ENCODE results near the gene CRELD2.

CRELD2 gene

DNA sequence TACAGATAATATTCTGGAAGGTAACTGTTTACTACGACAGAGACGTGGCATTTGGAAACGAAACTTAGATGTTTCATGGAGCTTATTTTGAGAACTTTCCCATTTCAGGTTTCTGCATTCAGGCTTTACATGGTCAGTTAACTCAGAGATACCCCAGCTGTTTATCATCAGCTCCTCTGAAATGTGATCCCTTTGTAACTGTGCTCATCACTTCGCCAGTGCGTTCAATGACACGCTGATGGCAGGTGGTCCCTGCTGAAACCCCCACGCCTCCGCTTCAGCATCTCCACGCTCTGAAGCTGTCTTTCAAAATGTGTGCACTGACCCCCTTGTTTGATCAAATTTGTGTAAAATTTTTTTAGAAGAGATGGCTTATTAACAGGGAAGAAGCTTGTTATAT, 30.7 kb upstream of the CRELD2 start:
- DNase-seq (ENCODE audit: low spot score), result no peak

DNA sequence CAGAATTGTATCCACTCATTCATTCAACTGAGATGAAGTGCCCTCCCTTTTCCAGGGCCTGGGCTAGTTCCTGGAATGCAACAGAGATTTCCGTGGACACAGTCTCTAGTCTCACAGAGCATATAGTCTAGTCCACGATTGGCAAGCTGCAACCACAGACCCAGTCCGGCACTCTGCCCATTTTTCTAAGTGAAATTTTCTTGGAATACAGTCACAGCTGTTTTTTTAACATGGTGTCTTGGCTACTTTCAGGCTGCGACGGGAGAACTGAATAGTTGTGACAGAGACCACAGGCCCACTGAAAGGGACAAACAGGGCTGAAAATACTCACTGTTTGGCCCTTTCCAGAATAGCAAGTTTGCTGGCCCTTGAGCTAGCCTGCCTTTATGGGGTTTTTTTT, 29.4 kb upstream of the CRELD2 start:
- DNase-seq (ENCODE audit: low spot score), result peak; percentile 60

DNA sequence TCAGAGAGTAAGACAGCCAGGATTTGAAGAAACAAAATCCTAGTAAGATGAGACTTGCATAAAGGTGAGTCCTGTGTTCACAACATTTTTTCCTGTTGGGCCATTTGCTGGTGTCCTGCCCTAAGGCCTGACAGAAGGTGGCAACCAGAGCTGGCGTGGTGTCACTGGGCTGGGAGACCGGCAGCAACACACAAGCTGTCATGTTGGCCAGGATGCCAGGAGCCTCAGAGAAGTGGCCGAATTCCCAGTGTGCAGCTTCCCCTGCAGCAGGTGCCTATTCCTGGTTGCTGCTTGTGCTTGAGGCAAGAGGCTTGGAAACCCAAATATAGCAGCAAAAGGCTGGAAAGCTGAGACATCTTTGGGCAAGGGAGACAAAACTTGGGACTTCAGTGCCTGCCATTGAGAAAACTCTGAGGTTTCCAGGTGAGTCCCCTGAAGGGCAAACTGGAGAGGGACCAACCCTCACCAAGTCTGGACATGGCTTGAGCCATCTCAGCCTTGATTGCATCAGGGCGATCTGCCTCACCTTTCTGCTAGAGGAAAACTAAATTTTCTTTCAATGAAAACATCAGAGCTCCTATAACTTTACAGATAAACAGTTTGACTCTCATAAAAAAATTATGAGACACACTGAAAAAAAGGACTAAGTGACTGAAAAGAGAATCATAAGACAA, 26.1 kb upstream of the CRELD2 start:
- DNase-seq (ENCODE audit: low spot score), result no peak

DNA sequence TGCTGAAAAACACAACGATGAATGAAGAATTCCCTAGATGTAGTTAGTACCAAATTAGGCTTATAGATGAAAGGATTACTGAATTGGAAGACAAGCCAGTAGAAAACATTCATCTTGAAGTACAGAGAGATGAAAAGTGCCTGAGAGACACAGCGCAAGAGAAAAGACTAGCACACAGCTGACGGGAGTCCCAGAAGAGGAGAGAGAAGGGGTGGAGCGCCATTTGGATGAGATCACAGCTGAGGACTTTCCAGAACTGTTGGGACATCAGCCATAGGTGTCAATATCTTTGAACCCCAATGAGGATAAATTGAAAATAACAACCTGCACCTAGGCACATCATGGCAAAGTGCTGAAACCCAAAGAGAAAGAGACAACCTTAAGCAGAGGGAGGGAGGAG, 25.4 kb upstream of the CRELD2 start:
- DNase-seq (ENCODE audit: low spot score), result no peak

DNA sequence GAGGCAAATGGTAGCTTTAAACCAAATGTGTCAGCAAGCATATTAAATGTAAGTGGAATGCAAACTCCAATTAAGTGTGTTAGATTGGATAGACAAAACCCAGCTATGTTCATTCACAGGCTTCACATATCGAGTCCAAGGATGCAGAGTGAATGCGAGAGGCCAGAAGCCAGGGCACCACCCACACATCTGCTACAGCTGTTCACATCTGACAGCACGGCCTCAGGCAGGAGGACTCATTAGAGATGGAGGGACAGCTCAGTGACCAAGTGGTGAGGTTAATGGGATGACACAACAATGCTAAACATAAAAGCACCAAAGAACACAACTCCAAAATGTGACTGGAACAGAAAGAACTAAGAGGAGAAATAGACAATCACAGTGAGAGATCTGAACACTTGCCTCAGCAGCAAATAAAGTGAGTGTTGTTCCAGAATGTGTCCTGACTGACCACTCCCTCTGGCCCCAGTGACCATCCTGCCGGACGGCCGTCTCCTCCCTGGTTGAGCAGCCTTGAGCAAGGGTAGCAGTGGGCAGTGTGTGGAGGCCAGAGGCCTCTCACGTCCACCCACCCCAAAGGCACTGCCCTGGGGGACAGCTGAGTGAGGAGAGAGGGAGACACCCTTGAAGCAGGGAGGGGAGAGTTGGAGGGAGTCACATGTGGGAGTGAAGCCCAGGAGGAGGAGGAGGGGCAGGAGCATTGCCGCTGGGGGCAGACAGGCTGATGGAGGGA, 23.9 kb upstream of the CRELD2 start:
- DNase-seq (ENCODE audit: low spot score), result no peak

DNA sequence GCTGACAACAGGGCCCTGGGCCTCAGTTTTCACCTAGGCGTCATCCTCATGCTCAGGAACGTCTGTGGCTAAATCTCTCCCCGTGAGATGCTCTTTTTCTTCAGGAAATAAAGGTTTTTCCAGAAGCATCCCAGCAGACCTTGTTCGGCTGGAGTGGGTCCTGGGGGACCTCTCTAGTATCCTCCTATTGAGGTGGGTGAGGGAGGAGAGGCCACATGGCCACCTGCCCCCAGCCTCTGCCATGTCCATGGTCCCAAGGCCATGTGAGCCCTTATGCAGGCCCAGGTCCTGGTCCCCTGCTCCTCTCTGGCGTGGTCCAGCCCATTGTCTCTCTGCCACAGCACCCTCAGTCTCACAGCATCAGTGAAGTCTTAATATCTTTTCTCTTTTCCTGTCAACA, 22.2 kb upstream of the CRELD2 start:
- no peak for DNase-seq (ENCODE audit: low spot score)

DNA sequence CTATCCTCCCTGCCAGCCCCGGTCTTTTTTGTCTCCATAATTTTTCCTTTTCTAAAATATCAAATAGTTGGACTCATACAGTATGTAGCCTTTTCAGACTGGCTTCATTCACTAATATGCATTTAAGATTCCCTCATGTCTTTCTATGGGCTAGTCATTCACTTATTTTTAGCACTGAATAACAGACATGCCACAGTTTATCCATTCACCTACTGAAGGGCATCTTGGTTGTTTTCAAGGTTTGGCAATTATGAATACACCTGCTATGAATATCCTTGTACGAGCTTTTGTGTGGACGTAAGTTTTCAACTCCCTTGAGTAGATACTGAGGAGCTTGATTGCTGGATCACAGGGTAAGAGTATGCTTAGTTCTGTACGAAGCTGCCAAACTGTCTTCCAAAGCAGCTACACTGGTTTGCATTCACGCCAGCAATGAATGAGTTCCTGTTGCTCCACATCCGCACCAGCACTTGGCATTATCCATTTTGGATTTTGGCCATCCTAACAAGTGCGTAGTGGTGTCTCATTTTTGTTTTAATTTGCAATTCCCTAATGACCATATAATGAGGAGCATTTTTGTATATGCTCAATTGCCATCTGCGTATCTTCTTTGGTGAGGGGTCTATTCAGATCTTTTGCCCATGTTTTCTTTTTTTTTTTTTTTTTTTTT, 21.3 kb upstream of the CRELD2 start:
- no peak for DNase-seq (ENCODE audit: low spot score)

DNA sequence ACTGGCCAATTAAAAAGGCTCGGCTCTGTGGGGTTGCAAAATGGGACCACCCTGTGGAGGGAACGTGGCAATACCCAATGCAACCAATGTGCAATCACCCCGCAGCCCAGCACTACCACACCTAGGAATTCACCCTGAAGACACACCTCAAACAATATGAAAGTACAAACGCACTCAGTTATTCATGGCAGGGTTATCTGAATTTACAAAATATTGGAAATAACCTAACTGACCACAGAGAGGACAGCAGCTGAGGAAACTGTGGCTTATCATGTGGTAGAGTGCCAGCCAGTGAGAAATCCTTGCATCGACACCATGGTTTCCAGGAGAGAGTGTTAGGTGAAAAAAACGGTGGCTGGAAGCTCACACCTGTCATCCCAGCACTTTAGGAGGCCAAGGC, 18.9 kb upstream of the CRELD2 start:
- no peak for DNase-seq (ENCODE audit: low spot score)

DNA sequence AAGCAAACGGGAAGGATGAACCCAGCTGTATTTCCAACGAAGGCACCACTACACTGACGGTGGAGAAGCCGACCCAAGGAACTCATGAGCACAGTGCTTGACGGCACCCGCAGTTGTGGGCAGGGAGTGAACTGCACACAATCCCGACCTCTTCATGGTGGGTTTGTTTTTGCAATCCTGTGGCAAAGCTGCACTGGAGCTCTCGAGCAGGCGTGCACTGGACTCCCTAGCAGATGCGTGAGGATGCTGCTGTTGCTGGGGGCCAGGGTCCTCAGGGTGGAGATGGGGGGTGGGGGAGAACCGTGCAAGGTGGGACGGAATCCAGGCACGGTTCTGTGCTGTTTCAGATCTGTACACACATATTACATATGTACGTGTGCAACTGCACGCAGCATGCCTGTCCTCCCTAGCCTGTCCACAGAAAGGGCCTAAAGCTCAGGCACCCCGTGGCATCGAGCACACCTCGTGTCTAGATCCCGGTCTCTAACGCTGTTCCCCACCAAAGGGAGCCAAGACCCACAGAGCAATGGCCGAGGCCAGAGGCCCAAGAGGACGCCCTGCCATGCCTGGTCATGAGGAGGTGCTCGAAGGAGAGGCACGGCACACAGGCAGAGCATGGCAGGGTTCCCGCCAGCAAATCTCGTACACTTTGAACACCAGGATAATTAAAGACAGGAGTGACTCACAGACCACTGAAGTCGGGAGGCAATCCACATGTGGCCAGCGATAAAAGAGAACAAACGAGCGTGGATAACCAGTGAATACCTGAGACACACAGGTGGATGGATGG, 17.8 kb upstream of the CRELD2 start:
- DNase-seq (ENCODE audit: low spot score), result no peak

DNA sequence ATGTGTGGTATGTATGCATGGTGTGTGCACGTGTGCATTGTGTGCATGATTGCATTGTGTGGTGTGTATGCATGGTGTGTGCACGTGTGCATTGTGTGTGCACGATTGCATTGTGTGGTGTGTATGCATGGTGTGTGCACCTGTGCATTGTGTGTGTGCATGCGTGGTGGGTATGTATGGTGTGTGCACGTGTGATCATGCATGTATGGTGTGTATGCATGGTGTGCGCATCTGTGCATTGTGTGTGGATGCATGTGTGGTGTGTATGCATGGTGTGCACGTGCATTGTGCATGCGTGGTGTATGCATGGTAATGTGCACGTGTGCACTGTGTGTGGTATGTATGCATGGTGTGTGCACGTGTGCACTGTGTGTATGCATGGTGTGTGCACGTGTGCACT, 17.0 kb upstream of the CRELD2 start:
- no peak for DNase-seq (ENCODE audit: low spot score)

DNA sequence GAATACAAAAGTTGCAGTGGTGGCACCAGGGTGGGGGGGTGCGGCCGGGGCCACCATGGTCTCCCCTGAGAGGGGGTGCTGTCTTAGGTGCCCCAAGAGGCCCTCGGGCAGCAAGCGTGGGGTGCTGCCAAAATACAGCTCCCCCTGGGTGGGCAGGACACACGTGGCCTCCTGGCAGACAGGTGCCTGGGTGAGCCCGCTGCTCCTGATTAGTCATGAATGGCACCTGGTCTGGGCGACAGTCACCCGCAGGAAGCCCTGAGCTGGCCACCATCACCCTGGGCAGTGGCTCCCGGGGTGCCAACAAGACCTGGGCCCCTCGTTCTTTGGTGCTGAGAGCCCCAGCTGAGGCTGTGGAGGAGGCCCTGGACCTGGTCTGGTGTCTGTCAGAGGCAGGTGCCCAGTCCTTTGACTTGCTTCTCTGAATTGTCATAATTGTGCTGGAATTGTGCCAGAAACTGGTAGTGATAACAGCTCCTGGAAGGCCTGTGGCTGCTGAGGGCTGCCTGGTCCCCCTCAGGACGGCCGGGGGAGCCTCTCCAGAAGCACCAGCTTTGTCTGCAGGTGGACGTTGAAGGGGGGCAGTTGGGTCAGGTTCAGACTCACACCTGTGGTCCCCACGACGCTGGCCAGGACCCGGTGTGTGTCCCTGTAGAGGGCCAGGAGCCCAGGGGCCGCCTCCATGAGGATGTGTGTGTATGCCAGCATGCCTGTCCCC, 15.0 kb upstream of the CRELD2 start:
- DNase-seq (ENCODE audit: low spot score), result no peak

DNA sequence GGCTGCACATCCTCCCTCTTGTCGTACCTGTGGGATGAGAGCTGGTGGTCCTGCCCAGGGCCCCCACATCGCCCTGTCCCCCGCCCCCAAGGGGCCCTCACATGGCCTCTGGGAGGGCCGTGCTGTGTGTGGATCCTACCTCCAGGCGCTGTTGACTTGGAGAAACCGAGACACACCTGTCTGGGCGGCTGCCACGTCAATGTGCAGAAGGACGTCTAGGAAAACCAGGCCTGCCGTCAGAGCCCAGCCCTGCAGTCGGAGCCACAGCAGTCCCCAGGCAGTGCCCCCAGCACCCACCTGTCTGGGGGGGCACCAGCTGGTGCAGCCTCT, 14.4 kb upstream of the CRELD2 start:
- no peak for DNase-seq (ENCODE audit: low spot score)

DNA sequence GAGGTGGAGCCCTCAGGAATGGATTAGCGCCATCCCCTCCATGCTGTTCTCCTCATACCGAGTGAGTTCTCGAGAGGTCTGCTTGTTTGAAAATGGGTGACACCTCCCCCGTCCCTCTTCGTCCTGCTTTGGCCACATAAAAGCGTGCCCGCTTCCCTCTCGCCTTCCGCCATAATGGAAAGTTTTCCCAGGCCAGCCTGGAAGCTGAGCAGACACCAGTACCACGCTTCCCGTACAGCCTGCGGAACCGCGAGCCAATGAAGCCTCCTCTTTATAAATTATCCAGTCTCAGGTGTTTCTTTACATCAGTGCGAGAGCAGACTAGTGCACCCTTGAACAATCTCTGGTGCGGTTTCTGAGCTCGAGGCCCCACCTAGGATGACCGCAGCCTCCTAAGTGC, 13.0 kb upstream of the CRELD2 start:
- no peak for DNase-seq (ENCODE audit: low spot score)

DNA sequence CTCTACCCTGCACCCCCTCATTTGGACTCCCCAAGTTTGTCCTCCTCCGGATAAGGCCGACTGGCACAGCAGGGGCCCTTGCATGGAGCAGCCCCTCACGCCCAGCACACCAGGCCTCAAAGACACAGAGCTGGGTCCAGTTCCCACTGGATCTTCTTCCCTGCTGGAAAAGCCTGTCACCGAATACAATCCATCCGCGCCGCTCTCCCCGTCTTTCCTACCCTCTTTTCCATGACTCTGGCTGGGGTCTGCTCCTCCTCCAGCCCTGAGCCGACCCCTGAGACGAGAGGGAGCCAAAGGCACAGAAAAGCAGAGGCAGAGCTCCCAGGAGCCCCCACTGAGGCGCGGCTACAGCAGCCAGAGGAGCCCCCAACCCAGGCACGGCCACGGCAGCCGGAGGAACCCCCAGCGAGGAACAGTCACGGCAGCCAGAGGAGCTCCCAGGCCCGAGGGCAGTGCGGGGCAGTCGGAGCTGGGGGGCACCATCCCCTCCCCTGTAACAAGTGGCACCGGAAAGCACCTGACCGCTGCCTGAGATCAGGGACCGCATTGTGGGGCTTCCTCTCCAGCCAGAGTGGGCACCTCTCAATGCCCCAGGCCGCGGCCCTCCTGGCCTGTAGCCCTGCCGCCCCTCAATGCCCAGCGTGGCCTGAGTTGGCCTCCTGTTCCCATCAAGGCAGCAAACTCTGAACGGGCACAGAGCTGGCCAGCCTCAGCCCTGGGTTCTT, 12.2 kb upstream of the CRELD2 start:
- DNase-seq (ENCODE audit: low spot score), result no peak

DNA sequence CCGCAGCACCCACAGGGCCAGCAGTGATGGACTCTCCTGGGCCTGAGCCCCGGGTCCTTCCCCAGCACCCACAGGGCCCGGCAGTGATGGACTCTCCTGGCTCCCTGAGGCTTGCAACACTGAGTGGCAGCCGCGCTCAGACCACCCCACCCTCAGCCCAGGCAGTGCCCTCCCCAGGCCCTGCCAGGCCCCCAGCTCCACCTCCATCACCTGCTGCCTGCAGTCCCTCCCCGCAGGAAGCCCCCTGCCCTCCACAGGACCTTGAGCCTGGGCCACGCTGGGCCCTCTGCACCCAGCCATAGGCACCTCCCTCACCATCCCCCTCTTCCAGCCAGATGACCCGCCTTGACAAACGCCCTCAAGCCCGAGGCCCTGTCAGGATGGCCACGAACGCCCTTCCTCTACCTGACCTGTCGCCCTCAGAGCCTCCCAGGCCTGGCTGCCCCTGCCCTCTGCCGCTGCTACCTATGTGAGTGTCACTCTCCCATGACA, 11.6 kb upstream of the CRELD2 start:
- DNase-seq (ENCODE audit: low spot score), result no peak

DNA sequence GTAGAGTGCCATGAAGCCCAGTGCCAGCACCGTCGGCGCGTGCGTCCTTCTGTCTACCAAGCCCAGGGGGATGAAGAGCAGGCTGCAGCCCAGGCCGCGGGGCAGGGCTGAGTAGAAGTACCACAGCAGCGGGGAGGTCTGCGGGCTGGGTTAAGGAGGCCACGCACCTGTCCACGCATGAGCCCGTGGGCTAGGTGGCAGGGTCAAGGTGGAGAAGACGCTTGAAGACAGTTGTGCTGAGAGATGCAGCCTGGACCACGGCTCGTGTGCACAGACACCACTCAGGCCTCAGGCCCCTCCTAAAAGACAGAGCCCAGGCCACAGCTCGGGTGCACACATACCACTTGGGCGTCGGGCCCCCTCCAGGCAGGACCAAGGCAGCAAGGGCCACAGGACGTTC, 10.6 kb upstream of the CRELD2 start:
- DNase-seq (ENCODE audit: low spot score), result no peak

DNA sequence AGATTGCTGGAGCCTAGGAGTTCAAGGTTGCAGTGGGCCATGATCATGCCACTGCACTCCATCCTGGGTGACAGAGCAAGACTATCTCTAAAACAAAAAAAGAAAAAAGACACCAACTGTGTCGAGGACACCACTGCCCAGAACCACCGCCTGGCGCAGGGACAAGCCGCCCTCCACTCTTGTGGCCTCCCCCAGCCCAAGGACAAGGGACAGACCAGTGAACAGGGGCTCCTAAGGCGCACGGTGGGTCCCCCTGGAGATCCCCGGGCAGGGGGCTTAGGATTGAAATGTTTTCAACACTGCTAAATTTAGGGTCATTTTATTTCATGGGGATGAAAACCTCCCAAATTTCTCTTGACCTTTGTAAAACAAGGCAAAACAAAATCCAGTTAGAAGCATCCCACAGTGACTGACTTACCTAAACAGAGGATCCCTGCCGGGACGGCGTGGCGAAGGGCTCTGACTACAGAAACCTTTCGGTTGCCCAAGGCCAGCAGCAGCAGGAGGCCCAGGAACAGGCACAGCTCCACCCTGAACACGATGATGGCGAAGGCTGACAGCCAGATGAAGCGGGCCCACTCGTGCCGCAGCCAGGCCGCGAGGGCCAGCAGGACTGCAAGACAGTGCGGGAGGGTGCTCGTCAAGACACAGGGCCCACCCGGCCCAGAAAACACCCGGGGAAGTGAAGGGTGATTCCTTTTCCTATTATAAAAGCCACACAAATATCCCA, 8.8 kb upstream of the CRELD2 start:
- no peak for DNase-seq (ENCODE audit: low spot score)

DNA sequence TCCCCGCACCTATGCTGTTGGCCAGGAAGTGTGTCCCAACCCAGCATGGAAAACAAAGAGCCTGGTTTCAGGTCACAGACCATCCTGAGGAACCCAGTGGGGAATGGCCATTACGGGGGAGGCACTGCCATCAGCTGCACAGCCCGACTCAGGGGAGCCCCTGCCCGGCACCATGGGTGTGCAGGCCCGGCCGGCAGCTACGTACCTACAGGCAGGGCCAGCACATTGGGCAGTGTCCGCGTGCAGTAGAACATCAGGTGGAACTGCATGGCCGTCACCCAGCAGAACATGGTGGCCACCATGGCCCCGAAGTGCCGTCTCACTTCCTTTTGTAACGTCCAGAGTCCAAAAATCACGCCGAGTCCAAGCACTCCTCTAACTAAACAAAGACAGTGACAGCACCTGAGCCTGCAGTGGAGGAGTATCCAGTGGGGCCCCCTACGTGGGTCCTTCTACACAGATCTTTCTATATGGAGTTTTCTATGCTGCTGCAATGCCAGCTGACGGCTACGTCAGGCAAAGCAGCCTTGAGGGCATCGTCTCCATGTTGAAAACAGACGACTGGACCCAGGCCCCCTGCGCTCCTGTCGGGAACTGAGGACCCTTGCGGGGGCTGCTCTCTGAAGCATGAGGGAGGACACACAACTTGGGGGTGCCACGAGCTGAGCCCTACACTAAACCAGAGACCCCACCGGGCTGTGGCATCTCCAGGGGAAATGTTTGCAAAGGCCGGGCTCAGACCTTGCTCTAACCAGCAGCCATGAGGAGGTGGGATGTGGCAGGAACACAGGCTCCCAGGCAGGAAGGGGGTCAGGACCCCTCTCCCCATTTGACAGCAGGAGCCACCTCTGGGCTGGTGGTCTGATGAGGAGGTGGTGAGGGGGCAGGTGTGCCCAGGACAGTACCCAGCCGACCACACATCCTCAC, 7.9 kb upstream of the CRELD2 start:
- DNase-seq (ENCODE audit: low spot score), result no peak

DNA sequence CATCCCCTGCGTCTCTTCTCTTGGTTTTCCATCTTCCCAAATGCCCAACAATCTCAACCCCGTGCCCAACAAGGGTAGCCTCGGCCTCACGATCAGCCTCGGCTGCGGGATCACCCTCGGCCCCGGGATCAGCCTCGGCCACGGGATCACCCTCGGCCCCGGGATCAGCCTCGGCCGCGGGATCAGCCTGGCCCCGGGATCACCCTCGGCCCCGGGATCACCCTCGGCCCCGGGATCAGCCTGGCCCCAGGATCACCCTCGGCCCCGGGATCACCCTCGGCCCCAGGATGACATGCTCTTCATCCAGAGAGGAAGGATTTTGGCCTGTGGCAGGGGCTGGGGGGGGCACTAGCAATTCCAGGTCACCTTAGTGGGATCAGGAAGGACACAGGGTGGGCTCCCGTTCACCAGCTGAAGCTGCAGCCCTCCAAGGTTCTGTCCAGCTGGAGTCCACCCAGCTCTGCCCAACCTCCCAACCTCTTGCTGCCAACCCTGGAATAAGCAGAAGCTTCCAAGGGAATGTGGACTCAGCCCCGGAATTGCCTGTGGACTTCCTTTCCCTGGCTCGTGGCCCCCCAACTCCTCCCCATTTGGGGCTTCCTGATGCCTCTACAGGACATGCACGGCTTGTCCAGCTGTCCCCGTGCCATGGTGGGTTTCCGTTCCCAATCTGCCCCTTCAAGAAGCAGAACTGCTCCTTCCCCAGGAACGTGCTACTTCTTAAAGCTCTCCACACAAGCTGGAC, 6.4 kb upstream of the CRELD2 start:
- DNase-seq (ENCODE audit: low spot score), result no peak
